Mesenchymal stem cell (in vitro differentiated cells and primary cell): ENCODE results near the gene POLD3.

ENCODE experiments used
- DNase-seq: peaks from one replicate; pipeline ENCODE4 v3.0.0-alpha.2; 2013
- H2AFZ ChIP-seq: one replicate; pipeline ENCODE4 v1.6.1; 2013; ENCODE audit warnings: low read depth, mild to moderate bottlenecking, control low read depth, inconsistent platforms, low read length, moderate library complexity
- H2AK5ac ChIP-seq: 2 replicates; pipeline ENCODE4 v1.6.1; 2013; ENCODE audit warnings: low read length, moderate library complexity, mild to moderate bottlenecking, inconsistent platforms; ENCODE audit not compliant: severe bottlenecking
- H2BK120ac ChIP-seq: one replicate; pipeline ENCODE4 v1.6.1; 2013; ENCODE audit warnings: low read depth, mild to moderate bottlenecking, inconsistent platforms, low read length, moderate library complexity
- H2BK12ac ChIP-seq, 2 experiments: one replicate each; pipeline ENCODE4 v1.6.1; 2013; ENCODE audit warnings: inconsistent platforms in 2 of 2, low read length in 2 of 2, mild to moderate bottlenecking in 2 of 2, moderate library complexity in 2 of 2, control low read depth in 1 of 2
- H2BK15ac ChIP-seq: one replicate; pipeline ENCODE4 v1.6.1; 2013; ENCODE audit warnings: mild to moderate bottlenecking, low read depth, inconsistent platforms; ENCODE audit not compliant: poor library complexity, severe bottlenecking
- H2BK5ac ChIP-seq: 2 replicates; pipeline ENCODE4 v1.6.1; 2013; ENCODE audit warnings: low read depth, mild to moderate bottlenecking, low read length, control low read depth, inconsistent platforms; ENCODE audit not compliant: poor library complexity, severe bottlenecking
- H3K14ac ChIP-seq, 2 experiments: one replicate each; pipeline ENCODE4 v1.6.1; 2013; ENCODE audit warnings: inconsistent platforms in 2 of 2, low read length in 2 of 2, control low read depth in 1 of 2, mild to moderate bottlenecking in 1 of 2, moderate library complexity in 1 of 2
- H3K18ac ChIP-seq, 2 experiments: one replicate each; pipeline ENCODE4 v1.6.1; 2013; ENCODE audit warnings: inconsistent platforms in 2 of 2, low read length in 2 of 2, control low read depth in 1 of 2, low read depth in 1 of 2, mild to moderate bottlenecking in 1 of 2
- H3K23ac ChIP-seq, 2 experiments: one replicate each; pipeline ENCODE4 v1.6.1; 2013; ENCODE audit warnings: inconsistent platforms in 2 of 2, low read length in 2 of 2, mild to moderate bottlenecking in 2 of 2, moderate library complexity in 2 of 2, control low read depth in 1 of 2
- H3K27ac ChIP-seq: 2 replicates; pipeline ENCODE4 v1.5.1; 2013; ENCODE audit warnings: mild to moderate bottlenecking, moderate library complexity, low read length, control low read depth, inconsistent platforms; ENCODE audit not compliant: poor library complexity, severe bottlenecking
- H3K27me3 ChIP-seq, 2 experiments: 2 replicates each; pipeline versions ENCODE4 v1.6.1 to v1.7.0; 2013; ENCODE audit warnings: low read length in 2 of 2, mild to moderate bottlenecking in 2 of 2, moderate library complexity in 2 of 2, control low read depth in 1 of 2, inconsistent platforms in 1 of 2; ENCODE audit not compliant: control insufficient read depth in 1 of 2, insufficient read depth in 1 of 2
- H3K36me3 ChIP-seq, 2 experiments: 2 replicates each; pipeline versions ENCODE4 v1.6.1 to v1.7.0; 2013; ENCODE audit warnings: low read length in 2 of 2, control low read depth in 1 of 2, inconsistent platforms in 1 of 2, low read depth in 1 of 2, mild to moderate bottlenecking in 1 of 2; ENCODE audit not compliant: insufficient read depth in 2 of 2, control insufficient read depth in 1 of 2
- H3K4ac ChIP-seq, 2 experiments: one replicate each; pipeline ENCODE4 v1.6.1; 2013; ENCODE audit warnings: inconsistent platforms in 2 of 2, low read length in 2 of 2, mild to moderate bottlenecking in 2 of 2, moderate library complexity in 2 of 2, control low read depth in 1 of 2, low read depth in 1 of 2
- H3K4me1 ChIP-seq: 2 replicates; pipeline ENCODE4 v1.6.1; 2013; ENCODE audit warnings: low read depth, low read length, control low read depth; ENCODE audit not compliant: control insufficient read depth, insufficient read depth
- H3K4me2 ChIP-seq: 2 replicates; pipeline ENCODE4 v1.6.1; 2013; ENCODE audit warnings: low read length, mild to moderate bottlenecking, inconsistent platforms; ENCODE audit not compliant: poor library complexity, severe bottlenecking
- H3K4me3 ChIP-seq, 2 experiments: 2 replicates each; pipeline versions ENCODE4 v1.5.1 to v1.7.0; 2013; ENCODE audit warnings: low read length in 2 of 2, mild to moderate bottlenecking in 2 of 2, control low read depth in 1 of 2, low read depth in 1 of 2; ENCODE audit not compliant: insufficient read depth in 1 of 2
- H3K79me1 ChIP-seq: replicated peaks from 2 replicates; pipeline ENCODE4 v1.6.1; 2013; ENCODE audit warnings: mild to moderate bottlenecking, control low read depth, low read length, inconsistent platforms; ENCODE audit not compliant: poor library complexity, severe bottlenecking
- H3K9ac ChIP-seq: 2 replicates; pipeline ENCODE4 v1.7.0; 2013; ENCODE audit warnings: mild to moderate bottlenecking, low read length, moderate library complexity
- H3K9me3 ChIP-seq: 2 replicates; pipeline ENCODE4 v1.7.0; 2013; ENCODE audit warnings: mild to moderate bottlenecking, low read length; ENCODE audit not compliant: control insufficient read depth
- H4K8ac ChIP-seq: one replicate; pipeline ENCODE4 v1.6.1; 2013; ENCODE audit warnings: inconsistent platforms, mild to moderate bottlenecking, low read length, moderate library complexity
- H4K91ac ChIP-seq: one replicate; pipeline ENCODE4 v1.6.1; 2013; ENCODE audit warnings: mild to moderate bottlenecking, low read length, inconsistent platforms
- WGBS: methylation state at CpG from one replicate; pipeline ENCODE4 v1.1.7; 2013; ENCODE audit warnings: mixed read lengths; 5-methylcytosine and 5-hydroxymethylcytosine counted together

POLD3 gene

DNA sequence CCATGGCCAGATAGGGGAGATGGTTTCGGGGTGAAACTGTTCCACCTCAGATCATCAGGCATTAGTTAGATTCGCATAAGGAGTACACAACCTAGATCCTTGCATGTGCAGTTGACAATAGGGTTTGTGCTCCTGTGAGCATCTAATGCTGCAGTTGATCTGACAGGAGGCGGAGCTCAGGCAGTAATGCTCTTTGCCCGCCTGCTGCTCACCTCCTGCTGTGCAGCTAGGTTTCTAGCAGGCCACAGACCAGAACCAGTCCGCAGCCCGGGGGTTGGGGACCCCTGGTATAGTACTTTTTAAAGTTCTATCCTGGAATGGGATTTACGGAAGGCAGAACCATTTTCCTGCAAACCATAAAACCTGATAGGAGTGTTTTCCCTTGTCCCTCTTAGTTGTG lies 54.6 kb downstream of the POLD3 start:
- DNase-seq: no peak
- Histone ChIP-seq H3K4me2 (no peak overlapping the region), H3K4me3 (no peak overlapping the region), H3K27me3 (no peaks in the 10 kb centered on the region), H3K79me1 (peaks cover 6% of the 10 kb centered on the region), H3K23ac (no peak overlapping the region), H3K36me3 (peaks cover 0 to 3% of the 10 kb centered on the region in 2 experiments), H3K18ac (no peak overlapping the region), H3K9ac (no peak overlapping the region), H2BK15ac (no peak overlapping the region), H3K14ac (no peak overlapping the region), H4K91ac (no peak overlapping the region), H2BK5ac (no peak overlapping the region), H3K4me1 (peaks cover 4% of the 10 kb centered on the region), H2BK12ac (peak overlapping the region in 1 of 2 experiments; percentile 83), H3K4ac (no peak overlapping the region), H3K9me3 (no peaks in the 10 kb centered on the region), H4K8ac (no peak overlapping the region), H2AK5ac (no peak overlapping the region), H3K27ac (no peak overlapping the region), H2AFZ (no peak overlapping the region), H2BK120ac (no peak overlapping the region)
- 97% methylated on average over 6 of the region's 7 CpGs for WGBS

DNA sequence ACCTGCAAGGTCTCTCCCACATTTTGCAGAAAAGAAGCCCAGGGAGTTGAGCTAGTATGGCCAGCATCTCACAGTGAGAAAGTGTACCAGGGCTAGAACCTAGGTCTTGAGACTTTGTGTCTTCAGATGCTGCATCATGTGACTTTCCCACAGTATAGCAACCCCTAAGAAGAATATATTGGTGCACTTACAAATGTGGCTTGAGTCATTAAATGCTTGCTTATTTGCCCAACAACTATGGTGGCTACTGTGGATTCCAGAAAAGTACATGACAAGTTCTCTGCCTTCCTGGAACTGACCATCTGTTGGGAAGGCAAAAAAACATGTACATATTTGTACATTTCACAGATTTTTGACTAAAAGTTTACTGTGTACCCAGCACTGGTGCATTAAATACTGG lies 55.0 kb downstream of the POLD3 start:
- no peak overlapping the region for H2BK120ac ChIP-seq
- peaks cover 6% of the 10 kb centered on the region for H3K79me1 ChIP-seq

DNA sequence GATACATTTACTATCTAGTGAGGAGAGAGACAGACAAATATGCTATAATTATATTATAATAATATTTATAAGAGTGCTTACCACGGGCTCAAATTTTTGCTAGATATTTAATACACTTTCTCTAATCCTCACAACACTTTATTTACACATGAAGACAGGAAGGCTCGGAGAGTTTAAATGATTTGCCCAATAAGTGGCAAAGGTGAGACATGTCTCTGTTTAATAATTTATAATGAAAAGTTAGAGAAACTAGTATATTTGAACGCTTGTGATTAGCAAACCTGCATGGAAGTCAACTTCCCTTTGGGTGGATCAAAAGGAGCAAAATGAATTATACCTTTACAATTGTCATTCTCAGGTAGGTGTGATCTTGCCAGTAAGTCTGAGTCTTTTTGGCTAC lies 55.4 kb downstream of the POLD3 start:
- H2BK15ac ChIP-seq: no peak overlapping the region
- no peak overlapping the region for H2AK5ac ChIP-seq
- H3K23ac ChIP-seq: no peak overlapping the region
- no peak overlapping the region for H2BK12ac ChIP-seq
- no peak overlapping the region for H4K8ac ChIP-seq
- 97% methylated on average over 3 of the region's 3 CpGs for WGBS
- no peaks in the 10 kb centered on the region for H3K9me3 ChIP-seq
- no peaks in the 10 kb centered on the region for H3K27me3 ChIP-seq
- no peak overlapping the region for H3K9ac ChIP-seq
- peaks cover 6% of the 10 kb centered on the region for H3K79me1 ChIP-seq
- H3K4me3 ChIP-seq: no peak overlapping the region
- no peak overlapping the region for H3K4me2 ChIP-seq
- no peak overlapping the region for H3K4ac ChIP-seq
- no peak overlapping the region for H3K18ac ChIP-seq
- H2BK120ac ChIP-seq: no peak overlapping the region
- H2BK5ac ChIP-seq: no peak overlapping the region
- peaks cover 0 to 3% of the 10 kb centered on the region in 2 experiments for H3K36me3 ChIP-seq
- no peak overlapping the region for H4K91ac ChIP-seq
- H3K4me1 ChIP-seq: peaks cover 4% of the 10 kb centered on the region
- H3K27ac ChIP-seq: no peak overlapping the region
- H3K14ac ChIP-seq: no peak overlapping the region
- no peak for DNase-seq
- no peak overlapping the region for H2AFZ ChIP-seq

More for the DNA sequence above, 55.0 kb downstream of the POLD3 start:
- H2AK5ac ChIP-seq: no peak overlapping the region
- H3K36me3 ChIP-seq: peaks cover 0 to 3% of the 10 kb centered on the region in 2 experiments
- H3K14ac ChIP-seq: no peak overlapping the region
- no peak overlapping the region for H3K4me2 ChIP-seq
- H3K4me3 ChIP-seq: no peak overlapping the region
- no peak overlapping the region for H2BK12ac ChIP-seq
- no peak overlapping the region for H3K4ac ChIP-seq
- no peak overlapping the region for H3K9ac ChIP-seq
- no peak overlapping the region for H3K23ac ChIP-seq
- H3K27ac ChIP-seq: no peak overlapping the region
- no peak overlapping the region for H4K8ac ChIP-seq
- H3K4me1 ChIP-seq: peaks cover 4% of the 10 kb centered on the region
- H3K18ac ChIP-seq: no peak overlapping the region
- H2AFZ ChIP-seq: no peak overlapping the region
- H2BK5ac ChIP-seq: no peak overlapping the region
- peak; percentile 12 for DNase-seq
- no peak overlapping the region for H2BK15ac ChIP-seq
- no peaks in the 10 kb centered on the region for H3K27me3 ChIP-seq
- H3K9me3 ChIP-seq: no peaks in the 10 kb centered on the region
- no peak overlapping the region for H4K91ac ChIP-seq

DNA sequence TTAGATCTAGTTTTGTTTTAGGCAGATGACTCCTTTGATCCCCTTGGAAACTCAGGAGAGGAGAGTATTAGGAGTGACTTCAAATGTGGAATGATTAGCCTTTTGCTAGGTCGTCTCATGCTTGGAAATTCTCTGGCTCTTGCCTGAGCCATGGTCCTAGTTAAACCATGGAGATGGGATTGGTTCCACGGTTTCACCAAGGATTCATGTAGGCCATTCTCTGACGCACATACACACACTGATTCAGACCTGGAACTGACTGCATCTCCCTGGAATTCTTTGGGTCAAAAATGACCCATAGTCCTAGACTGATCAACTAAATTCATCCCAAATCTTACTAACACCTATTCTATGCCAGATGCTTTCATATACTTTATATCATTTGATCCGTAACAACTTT lies 56.5 kb downstream of the POLD3 start:
- no peak overlapping the region for H3K9ac ChIP-seq
- H3K9me3 ChIP-seq: no peaks in the 10 kb centered on the region
- H3K79me1 ChIP-seq: peaks cover 5% of the 10 kb centered on the region
- no peak overlapping the region for H3K4me2 ChIP-seq
- no peak overlapping the region for H3K18ac ChIP-seq
- H3K4me3 ChIP-seq: no peak overlapping the region
- H2BK5ac ChIP-seq: no peak overlapping the region
- peaks cover 0 to 3% of the 10 kb centered on the region in 2 experiments for H3K36me3 ChIP-seq
- WGBS: 99% methylated on average over 4 of the region's 4 CpGs
- no peaks in the 10 kb centered on the region for H3K27me3 ChIP-seq
- H3K4ac ChIP-seq: no peak overlapping the region
- no peak overlapping the region for H2AFZ ChIP-seq
- no peak overlapping the region for H3K27ac ChIP-seq
- no peak overlapping the region for H2BK12ac ChIP-seq
- H3K14ac ChIP-seq: no peak overlapping the region
- H2AK5ac ChIP-seq: no peak overlapping the region
- no peak overlapping the region for H2BK120ac ChIP-seq
- no peak overlapping the region for H3K23ac ChIP-seq
- no peak overlapping the region for H4K8ac ChIP-seq
- no peak for DNase-seq
- H2BK15ac ChIP-seq: no peak overlapping the region
- no peak overlapping the region for H4K91ac ChIP-seq
- H3K4me1 ChIP-seq: peaks cover 4% of the 10 kb centered on the region
